Activated T-cell treated with anti-CD3 and anti-CD28 coated beads for 24 hours (primary cell): Measurements from ENCODE around the gene CUEDC1.

Experiments
- DNase-seq: peaks from one replicate; pipeline ENCODE4 v3.0.0-alpha.2; 2020; ENCODE audit warnings: low read depth

CUEDC1 gene

GRCh38 chr17:57874434-57875289, 80.5 kb downstream of the CUEDC1 start:
- DNase-seq, result no peak

- DNase-seq, result no peak
These were observed 81.2 kb downstream of the CUEDC1 start for GRCh38 chr17:57874058-57874419.

- no peak for DNase-seq
These were observed 81.8 kb downstream of the CUEDC1 start for GRCh38 chr17:57873261-57874057.

- no peak for DNase-seq
These were observed 82.7 kb downstream of the CUEDC1 start for GRCh38 chr17:57872536-57872935.

- no peak for DNase-seq
These were observed 83.3 kb downstream of the CUEDC1 start for GRCh38 chr17:57871863-57872262.

- DNase-seq, result no peak
These were observed 84.1 kb downstream of the CUEDC1 start for GRCh38 chr17:57871155-57871554.

- no peak for DNase-seq
These were observed 85.0 kb downstream of the CUEDC1 start for GRCh38 chr17:57870283-57870635.

- no peak for DNase-seq
These were observed 85.5 kb downstream of the CUEDC1 start for GRCh38 chr17:57869617-57870282.

- DNase-seq, result no peak
These were observed 86.1 kb downstream of the CUEDC1 start for GRCh38 chr17:57868910-57869616.

GRCh38 chr17:57868007-57868909, 87.0 kb downstream of the CUEDC1 start:
- no peak for DNase-seq

- DNase-seq, result no peak
These were observed 88.1 kb downstream of the CUEDC1 start for GRCh38 chr17:57867126-57867525.

GRCh38 chr17:57866723-57867122, 88.5 kb downstream of the CUEDC1 start:
- DNase-seq, result no peak

GRCh38 chr17:57866319-57866718, 88.9 kb downstream of the CUEDC1 start:
- DNase-seq, result no peak

GRCh38 chr17:57864273-57864672, 90.9 kb downstream of the CUEDC1 start:
- DNase-seq, result no peak

- no peak for DNase-seq
These were observed 92.2 kb downstream of the CUEDC1 start for GRCh38 chr17:57862694-57863667.

- DNase-seq, result no peak
These were observed 93.2 kb downstream of the CUEDC1 start for GRCh38 chr17:57861790-57862693.

- no peak for DNase-seq
These were observed 94.0 kb downstream of the CUEDC1 start for GRCh38 chr17:57861000-57861789.

GRCh38 chr17:57860414-57860999, 94.7 kb downstream of the CUEDC1 start:
- no peak for DNase-seq
